Endothelial cell (in vitro differentiated cells): ENCODE results near the gene DHRS9. TPM values are rescaled to one million over a fixed set of nuclear protein-coding genes. Genes with fewer than 3 reads are reported as not detected.

Source experiments
- DNase-seq: peaks from one replicate; pipeline ENCODE4 v3.0.0; 2021; ENCODE audit warnings: low spot score
- H3K27ac Mint-ChIP-seq: one replicate; pipeline ENCODE4 v1.8.0; 2021; ENCODE audit warnings: mixed read lengths, inconsistent platforms; ENCODE audit not compliant: unreplicated experiment
- H3K27me3 Mint-ChIP-seq: one replicate; pipeline ENCODE4 v1.8.0; 2021; ENCODE audit warnings: mild to moderate bottlenecking, moderate library complexity, mixed read lengths, inconsistent platforms; ENCODE audit not compliant: unreplicated experiment
- H3K36me3 Mint-ChIP-seq: one replicate; pipeline ENCODE4 v1.8.0; 2021; ENCODE audit warnings: mild to moderate bottlenecking, low read depth, mixed read lengths, inconsistent platforms; ENCODE audit not compliant: unreplicated experiment
- H3K4me1 Mint-ChIP-seq: one replicate; pipeline ENCODE4 v1.8.0; 2021; ENCODE audit warnings: mild to moderate bottlenecking, mixed read lengths, inconsistent platforms; ENCODE audit not compliant: unreplicated experiment
- H3K4me3 Mint-ChIP-seq: one replicate; pipeline ENCODE4 v1.8.0; 2021; ENCODE audit warnings: mild to moderate bottlenecking, mixed read lengths, inconsistent platforms; ENCODE audit not compliant: unreplicated experiment
- H3K9me3 Mint-ChIP-seq: one replicate; pipeline ENCODE4 v1.8.0; 2021; ENCODE audit warnings: mixed read lengths, inconsistent platforms; ENCODE audit not compliant: unreplicated experiment
- total RNA-seq: library from RNA; stranded (reverse); fragmentation: NEBNext Ultra II Directional; extraction: Animal tissue kit (Norgen Biotek cat#: 25700); gene quantifications from one replicate; pipeline ENCODE4 v1.2.1, GENCODE V29; 2021; ENCODE audit not compliant: unreplicated experiment
- TF ChIP-seq, protein P1 (sequence below): fragments of 200-600 bp; sonication (generic); IDR thresholded peaks from one replicate; pipeline ENCODE4 v1.5.0; 2021; ENCODE audit warnings: antibody characterized with exemption; ENCODE audit not compliant: unreplicated experiment

DHRS9 gene
- total RNA-seq, 1 donor from 2014 or later: not detected

DNA sequence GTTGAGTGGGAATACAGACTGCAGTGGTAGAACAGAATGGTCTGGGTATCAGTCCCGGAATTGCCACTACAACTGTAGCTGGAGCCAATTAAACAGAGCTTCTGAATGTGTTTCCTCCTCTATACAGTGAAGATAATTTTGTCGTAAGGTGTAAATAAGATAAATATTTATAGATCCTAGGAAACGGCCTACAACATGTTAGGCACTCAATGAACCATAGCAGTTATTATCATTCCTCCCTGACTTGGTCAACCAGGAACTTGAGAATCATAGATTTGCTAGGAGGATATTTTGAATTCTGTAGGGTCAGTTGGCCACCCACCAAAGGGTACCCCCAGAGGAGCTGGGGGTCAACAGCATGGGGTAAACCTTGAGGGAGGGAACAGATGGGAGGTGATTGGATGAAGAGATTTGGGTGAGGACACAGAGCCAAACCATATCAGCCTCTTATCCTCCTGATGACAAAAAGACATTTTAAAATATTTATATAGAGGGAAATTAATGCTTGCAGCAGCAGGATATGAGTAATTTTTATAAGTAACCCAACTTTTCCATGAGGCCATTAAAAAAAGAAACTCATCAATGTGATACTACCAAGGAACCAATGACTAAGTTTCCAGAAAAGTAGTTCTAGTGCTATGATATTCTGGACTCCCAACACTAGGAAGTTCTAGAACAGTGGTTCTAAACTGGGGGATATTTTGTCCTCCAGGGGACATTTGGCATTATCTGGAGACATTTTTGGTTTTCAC, 4.0 kb downstream of the DHRS9 start:
- Mint-ChIP-seq H3K9me3 (no peaks in the 10 kb centered on the region), H3K36me3 (no peaks in the 10 kb centered on the region), H3K27me3 (no peaks in the 10 kb centered on the region), H3K4me1 (no peaks in the 10 kb centered on the region), H3K4me3 (no peak overlapping the region), H3K27ac (no peak overlapping the region)
- no peak for DNase-seq
- TF ChIP-seq, protein P1, sequence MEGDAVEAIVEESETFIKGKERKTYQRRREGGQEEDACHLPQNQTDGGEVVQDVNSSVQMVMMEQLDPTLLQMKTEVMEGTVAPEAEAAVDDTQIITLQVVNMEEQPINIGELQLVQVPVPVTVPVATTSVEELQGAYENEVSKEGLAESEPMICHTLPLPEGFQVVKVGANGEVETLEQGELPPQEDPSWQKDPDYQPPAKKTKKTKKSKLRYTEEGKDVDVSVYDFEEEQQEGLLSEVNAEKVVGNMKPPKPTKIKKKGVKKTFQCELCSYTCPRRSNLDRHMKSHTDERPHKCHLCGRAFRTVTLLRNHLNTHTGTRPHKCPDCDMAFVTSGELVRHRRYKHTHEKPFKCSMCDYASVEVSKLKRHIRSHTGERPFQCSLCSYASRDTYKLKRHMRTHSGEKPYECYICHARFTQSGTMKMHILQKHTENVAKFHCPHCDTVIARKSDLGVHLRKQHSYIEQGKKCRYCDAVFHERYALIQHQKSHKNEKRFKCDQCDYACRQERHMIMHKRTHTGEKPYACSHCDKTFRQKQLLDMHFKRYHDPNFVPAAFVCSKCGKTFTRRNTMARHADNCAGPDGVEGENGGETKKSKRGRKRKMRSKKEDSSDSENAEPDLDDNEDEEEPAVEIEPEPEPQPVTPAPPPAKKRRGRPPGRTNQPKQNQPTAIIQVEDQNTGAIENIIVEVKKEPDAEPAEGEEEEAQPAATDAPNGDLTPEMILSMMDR: no peak

- H3K4me3 Mint-ChIP-seq: no peak overlapping the region
- no peaks in the 10 kb centered on the region for H3K36me3 Mint-ChIP-seq
- TF ChIP-seq, protein P1: no peak
- DNase-seq: no peak
- no peak overlapping the region for H3K27ac Mint-ChIP-seq
- H3K4me1 Mint-ChIP-seq: no peaks in the 10 kb centered on the region
- H3K27me3 Mint-ChIP-seq: no peaks in the 10 kb centered on the region
- H3K9me3 Mint-ChIP-seq: no peaks in the 10 kb centered on the region
Observed at GRCh38 chr2:169073963-169074751, 4.8 kb downstream of the DHRS9 start.

GRCh38 chr2:169077674-169078240, 8.4 kb downstream of the DHRS9 start:
- no peaks in the 10 kb centered on the region for H3K9me3 Mint-ChIP-seq
- no peak overlapping the region for H3K4me3 Mint-ChIP-seq
- H3K36me3 Mint-ChIP-seq: no peaks in the 10 kb centered on the region
- no peak overlapping the region for H3K27ac Mint-ChIP-seq
- H3K4me1 Mint-ChIP-seq: no peaks in the 10 kb centered on the region
- H3K27me3 Mint-ChIP-seq: no peaks in the 10 kb centered on the region
- DNase-seq: no peak
- TF ChIP-seq, protein P1: no peak

DNA sequence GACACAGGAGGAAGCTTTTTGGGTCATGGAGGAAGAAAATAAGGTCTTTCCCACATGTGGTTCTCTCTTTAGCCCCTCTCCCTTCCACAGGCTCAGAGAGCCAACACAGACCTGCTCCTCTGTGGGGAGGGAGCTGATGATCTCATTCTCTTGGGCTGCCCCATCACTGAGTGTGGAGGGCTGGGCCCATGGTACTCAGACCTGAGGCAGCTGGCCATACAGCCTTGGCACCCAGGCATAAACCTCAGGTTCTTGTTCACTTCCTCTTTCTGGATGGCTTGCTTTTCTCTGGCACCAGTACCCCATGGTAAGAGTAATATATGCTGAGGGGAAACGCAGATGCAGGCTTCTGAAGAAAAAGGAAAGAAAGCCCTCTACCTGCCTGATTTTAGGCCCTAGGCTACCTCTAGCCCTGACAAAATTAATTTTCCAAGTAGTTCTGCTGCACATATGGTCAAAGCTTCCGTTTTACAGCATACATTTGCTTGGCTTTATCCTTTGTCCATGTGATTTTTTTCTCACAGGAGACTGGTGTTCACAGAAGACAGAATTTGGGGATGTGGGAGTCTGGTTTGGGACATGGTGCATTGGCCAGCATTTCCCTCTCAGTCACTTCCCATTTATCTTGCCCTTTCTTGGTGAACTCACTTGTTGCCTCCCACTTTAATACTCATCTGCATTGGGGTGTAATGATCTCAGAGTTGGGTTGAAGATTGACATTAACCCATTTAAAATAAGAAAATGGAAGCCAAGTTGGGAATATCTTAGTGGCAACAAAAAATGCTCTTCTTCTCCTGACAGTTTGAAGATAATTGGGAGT, 11.1 kb downstream of the DHRS9 start:
- no peaks in the 10 kb centered on the region for H3K27me3 Mint-ChIP-seq
- peaks cover 3% of the 10 kb centered on the region for H3K4me1 Mint-ChIP-seq
- DNase-seq: no peak
- H3K9me3 Mint-ChIP-seq: no peaks in the 10 kb centered on the region
- TF ChIP-seq, protein P1: no peak
- no peak overlapping the region for H3K27ac Mint-ChIP-seq
- no peaks in the 10 kb centered on the region for H3K36me3 Mint-ChIP-seq
- no peak overlapping the region for H3K4me3 Mint-ChIP-seq
